ENCODE measurements around the gene S100Z. TPM values are rescaled to one million over a fixed set of nuclear protein-coding genes. Genes with fewer than 3 reads are reported as not detected.

S100Z gene
- 0.49 TPM in 1 of 2 replicates, not detected in the other for total RNA-seq (2011; cell fraction: chromatin; rRNA removed; ENCODE audit: low replicate concordance)
- not detected in 2 replicates for total RNA-seq (2011; cell fraction: nucleolus; rRNA removed)
- total RNA-seq (2011; cell fraction: nucleoplasm; rRNA removed) = 0.44 TPM in 1 of 2 replicates, not detected in the other
- total RNA-seq (2014; rRNA removed) (0.41 TPM in 1 of 2 replicates, not detected in the other), total RNA-seq (2014; rRNA removed; fragmentation: Illumina TruSeq; extraction: Trizol) (0.15 and 0.26 TPM in 2 replicates), total RNA-seq (2015; rRNA removed; fragmentation: Illumina TruSeq; extraction: Trizol) (not detected in 2 replicates), total RNA-seq (2021) (0.36 TPM in 1 of 2 replicates, not detected in the other), polyA plus RNA-seq (2011; rRNA removed) (0.19 TPM in 1 of 2 replicates, not detected in the other), polyA plus RNA-seq (2014; fragmentation: Illumina TruSeq; extraction: Trizol) (0.10 TPM in 1 of 2 replicates, not detected in the other), polyA plus RNA-seq (2014; fragmentation: Nextera tagmentation; extraction: Ambion mirVana) (under 1 TPM; 0.20 to 0.42 TPM), polyA plus RNA-seq (2014; rRNA removed) (not detected in 2 replicates), polyA minus RNA-seq (2011; rRNA and poly(A)+ RNA removed) (not detected in 2 replicates), Bru-seq, nascent RNA (percentile 24 among the genes with signal in this experiment), BruChase-seq, experiment 1, labeled RNA remaining after a 2-hour chase (percentile 16 among the genes with signal in this experiment), BruChase-seq, experiment 2, labeled RNA remaining after a 6-hour chase (percentile 14 among the genes with signal in this experiment)
- polyA plus RNA-seq (2011; cell fraction: cytosol; rRNA removed) = 0.06 TPM in 1 of 2 replicates, not detected in the other
- 0.21 and 0.29 TPM in 2 replicates for polyA plus RNA-seq (2011; cell fraction: nucleus; rRNA removed)
- polyA plus RNA-seq (2012) = 0.21 and 0.33 TPM in 2 replicates
- not detected in 2 replicates for polyA minus RNA-seq (2011; cell fraction: cytosol; rRNA and poly(A)+ RNA removed)
- polyA minus RNA-seq (2011; cell fraction: nucleus; rRNA and poly(A)+ RNA removed) = not detected in 2 replicates
- long read RNA-seq, experiment 1, partial matches to known transcripts = 0 of 1 reads
- long read RNA-seq, experiment 1, other reads (novel, unspliced or antisense) = 1 of 1 reads
- long read RNA-seq, experiment 2 = 0 reads
- long read RNA-seq, experiment 3 = 0 reads

- DNase-seq (ENCODE audit: extremely low read depth in 1 of 4, low spot score in 3 of 4) = peak; percentile 79 to 97 (median 86)
- Histone ChIP-seq H3K27me3 (ENCODE audit: control insufficient read depth in 2 of 2, insufficient read depth in 2 of 2, low read length in 2 of 2) (no peaks in the 10 kb centered on the region), H3K4me3 (no peak within 1 kb of the TSS), H3K9ac (ENCODE audit: insufficient read depth in 1 of 2, low read depth in 2 of 2, low read length in 2 of 2) (peak within 1 kb of the TSS; percentile 47 to 56; a peak in 3 of 4 replicates), H3K4me2 (ENCODE audit: insufficient read depth, low read length) (peak within 1 kb of the TSS; percentile 69), H3K9me3 (replicated peaks; ENCODE audit: control insufficient read depth, insufficient read depth, low read depth, low read length) (no peaks in the 10 kb centered on the region; the same call in 1 of the 2 replicates), H3K79me2 (ENCODE audit: control insufficient read depth, insufficient read depth, low read length) (no peaks in the 10 kb centered on the region), H2AFZ (ENCODE audit: low read depth, low read length) (peak within 1 kb of the TSS; percentile 91), H4K20me1 (replicated peaks; ENCODE audit: control insufficient read depth, insufficient read depth, low read length) (no peaks in the 10 kb centered on the region), H3K36me3 (ENCODE audit: control insufficient read depth, insufficient read depth, low read length) (no peaks in the 10 kb centered on the region), H3K4me1 (replicated peaks in 1 of 2; ENCODE audit: control insufficient read depth in 2 of 2, insufficient read depth in 2 of 2, low read length in 2 of 2) (peaks cover 18 to 25% of the 10 kb centered on the region in 2 experiments), H3K27ac (ENCODE audit: extremely low read depth, low read depth, low read length) (peak within 1 kb of the TSS; percentile 69), H3K9me1 (ENCODE audit: control insufficient read depth, insufficient read depth, low read length) (no peaks in the 10 kb centered on the region)
- in situ Hi-C loops (cut with MboI) (no loop called here), intact Hi-C loops (cut with micrococcal nuclease) (no loop called here)
- WGBS (ENCODE audit: insufficient coverage, low coverage, missing lambda C conversion rate) = 11% methylated on average over 18 of the region's 18 CpGs
- POLR2A ChIA-PET = interaction anchor here (0.6 to 0.9 kb wide), 2 partner anchors 9 to 48 kb away, joined by 4 to 6 read pairs; no protein-coding TSS in a partner anchor
- CTCF ChIA-PET (ENCODE audit: low intra/inter-chr PET ratio) = no interaction called here
- BruUV-seq (replicated peaks) = TSS peak; percentile 92
- peak; percentile 99 for FAIRE-seq
- peak; percentile 98 for ATAC-seq
- TF ChIP-seq CCAR2 (IDR thresholded peaks at IDR 0.05; ENCODE audit: low read depth, low read length) (no peak), NONO (IDR thresholded peaks at IDR 0.05; ENCODE audit: low read depth in 2 of 2, low read length in 1 of 2) (no peak; a peak in 1 of 4 replicates), TBL1XR1 (IDR thresholded peaks at IDR 0.05; ENCODE audit: low read length in 2 of 2) (peak; percentile 52 to 80; a peak in 2 of 4 replicates), ZNF639 (CRISPR knock-in tag; conservative IDR thresholded peaks at IDR 0.05 in 1 of 2, IDR thresholded peaks at IDR 0.05 in 1 of 2) (peak in 1 of 2 experiments; percentile 74; a peak in 2 of 4 replicates), PHF21A (IDR thresholded peaks at IDR 0.05; ENCODE audit: borderline replicate concordance, low read depth) (no peak), TEAD4 (IDR thresholded peaks at IDR 0.05; ENCODE audit: low read length) (peak; percentile 99), TEAD4 (CRISPR knock-in tag; IDR thresholded peaks at IDR 0.05; ENCODE audit: borderline replicate concordance) (no peak), ARHGAP35 (IDR thresholded peaks at IDR 0.05; ENCODE audit: partially characterized antibody) (no peak), SRSF9 (IDR thresholded peaks at IDR 0.05; ENCODE audit: borderline replicate concordance, low read depth, low read length) (no peak), HDAC1 (IDR thresholded peaks at IDR 0.05) (peak in 1 of 2 experiments; percentile 80; a peak in 1 of 4 replicates), GTF3C2 (IDR thresholded peaks at IDR 0.05; ENCODE audit: borderline replicate concordance, extremely low read depth, insufficient read length) (no peak)
Measured at GRCh38 chr5:76849419-76850291, at the start of gene S100Z. S100Z (plus strand) TSS chr5:76850014; CDS start chr5:76875360, 25,346 bp downstream.
